ENCODE data around the gene NOL4L.
"Not testable (repeated sequence)": the region's sequence is repeated elsewhere in the genome, so short reads cannot be mapped to it uniquely, and the experiment has no call there.

The NOL4L gene

GRCh38 chr20:32479697-32480171, 105.4 kb downstream of the NOL4L start:
- DNase-seq: no peak

GRCh38 chr20:32479012-32479411, 106.1 kb downstream of the NOL4L start:
- no peak for DNase-seq

GRCh38 chr20:32478576-32478975, 106.6 kb downstream of the NOL4L start:
- no peak for DNase-seq

- no peak for DNase-seq
Measured at GRCh38 chr20:32477594-32478512, 107.3 kb downstream of the NOL4L start.

GRCh38 chr20:32476684-32477593, 108.2 kb downstream of the NOL4L start:
- DNase-seq: no peak

GRCh38 chr20:32474967-32475811, 109.9 kb downstream of the NOL4L start:
- DNase-seq: no peak

- no peak for DNase-seq
Measured at GRCh38 chr20:32474717-32474966, 110.5 kb downstream of the NOL4L start.

GRCh38 chr20:32474009-32474716, 111.0 kb downstream of the NOL4L start:
- DNase-seq: no peak

- DNase-seq: no peak
Measured at GRCh38 chr20:32473231-32474008, 111.7 kb downstream of the NOL4L start.

- no peak for DNase-seq
Measured at GRCh38 chr20:32472581-32473207, 112.4 kb downstream of the NOL4L start.

GRCh38 chr20:32470940-32471339, 114.2 kb downstream of the NOL4L start:
- no peak for DNase-seq

GRCh38 chr20:32470025-32470861, 114.9 kb downstream of the NOL4L start:
- peak; percentile 19 for DNase-seq

GRCh38 chr20:32468860-32469259, 116.3 kb downstream of the NOL4L start:
- no peak for DNase-seq

GRCh38 chr20:32468313-32468640, 116.9 kb downstream of the NOL4L start:
- DNase-seq: no peak

- no peak for DNase-seq
Measured at GRCh38 chr20:32467506-32468312, 117.4 kb downstream of the NOL4L start.

GRCh38 chr20:32466739-32467505, 118.2 kb downstream of the NOL4L start:
- no peak for DNase-seq

- DNase-seq: not testable (repeated sequence)
Measured at GRCh38 chr20:32465901-32466675, 119.0 kb downstream of the NOL4L start.
